SIG-M5 (cell line): ENCODE measurements around the gene KCNH2.

Experiments used
- DNase-seq: peaks from one replicate; lab custom pipeline; 2025; lab: John Stamatoyannopoulos, UW

Gene KCNH2

GRCh38 chr7:150959739-150960734, 18.1 kb downstream of the KCNH2 start:
- DNase-seq: no peak

DNA sequence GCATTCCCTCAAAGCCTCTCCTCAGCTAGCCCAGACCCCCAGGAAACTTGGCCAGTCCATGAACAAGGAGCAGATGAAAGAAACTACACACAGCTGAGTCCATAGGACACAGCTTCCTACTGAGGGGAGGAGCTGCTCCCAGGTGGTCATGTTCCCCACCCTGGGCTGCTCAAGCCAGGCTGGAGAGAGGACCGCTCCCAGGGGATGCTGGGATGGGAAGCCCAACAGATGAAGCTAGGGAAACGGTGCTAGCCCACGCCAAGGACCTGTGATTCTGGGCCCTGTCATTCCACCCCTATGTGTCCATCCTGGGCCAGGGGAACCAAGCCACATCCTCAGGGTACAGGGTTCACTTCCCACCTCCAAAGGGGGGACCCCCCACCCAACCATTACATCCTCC, 19.0 kb downstream of the KCNH2 start:
- DNase-seq: no peak

DNA sequence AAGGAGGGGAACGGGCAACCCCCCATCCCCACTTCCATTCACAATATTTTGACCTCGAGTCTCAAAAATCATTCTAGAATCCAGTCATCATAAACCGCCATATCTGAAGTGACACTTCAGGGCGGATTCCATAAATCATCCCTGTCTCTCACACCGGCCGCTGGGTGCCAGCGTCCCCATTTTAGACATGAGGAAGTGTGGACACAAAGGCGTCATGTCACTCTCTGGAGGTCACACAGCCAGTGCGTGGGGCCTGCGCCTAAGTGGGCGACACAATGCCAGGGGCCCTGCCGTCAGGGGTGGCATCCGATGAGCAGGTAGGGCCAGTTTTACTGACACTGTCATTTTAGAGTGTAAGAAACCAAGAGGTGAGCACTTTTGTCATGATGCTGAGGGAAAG, 19.5 kb downstream of the KCNH2 start:
- DNase-seq: no peak

- no peak for DNase-seq
Observed at GRCh38 chr7:150958062-150958552, 20.0 kb downstream of the KCNH2 start.

DNA sequence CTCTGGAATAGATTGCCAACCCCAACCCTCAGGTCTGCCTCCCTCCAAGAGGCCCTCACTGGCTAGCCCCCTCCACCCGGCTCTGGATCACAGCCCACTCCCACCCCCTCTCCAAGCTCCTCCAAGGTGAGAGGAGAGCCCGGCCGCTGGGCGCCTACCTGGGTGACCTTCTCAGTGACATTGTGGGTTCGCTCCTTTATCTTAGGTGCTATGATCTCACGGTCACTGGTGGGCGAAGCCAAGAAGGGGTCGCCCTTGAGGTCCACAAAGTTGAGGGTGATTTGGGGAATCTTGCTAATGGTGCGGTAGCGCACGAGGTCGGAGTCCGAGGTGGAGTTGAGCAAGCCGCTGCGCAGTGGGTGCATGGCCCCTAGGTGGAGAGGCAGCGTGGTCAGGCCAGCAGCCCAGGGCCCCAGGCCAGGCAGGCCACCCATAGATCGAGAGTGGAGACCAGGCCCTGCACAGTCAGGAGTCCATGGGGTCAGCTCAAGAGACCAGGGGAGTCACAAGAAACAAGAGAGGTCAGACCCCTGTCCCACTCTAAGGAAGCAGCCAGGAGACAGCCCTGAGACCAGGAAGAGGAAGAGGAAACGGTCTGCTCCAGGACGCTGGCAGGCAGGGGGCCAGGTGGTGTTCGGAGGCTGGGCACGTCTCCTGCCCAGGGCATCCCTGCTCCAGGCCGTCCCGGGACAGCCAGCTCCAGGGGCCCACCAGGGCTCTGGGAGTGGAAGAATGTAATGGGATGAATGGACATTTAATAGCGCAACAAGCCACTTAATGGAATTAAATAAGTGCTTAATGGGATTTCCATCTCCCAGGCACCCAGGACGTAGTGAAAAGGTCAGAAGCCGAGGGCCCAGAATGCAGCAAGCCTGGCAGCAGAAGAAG, 20.7 kb downstream of the KCNH2 start:
- DNase-seq: no peak

GRCh38 chr7:150956395-150957132, 21.6 kb downstream of the KCNH2 start:
- no peak for DNase-seq

DNA sequence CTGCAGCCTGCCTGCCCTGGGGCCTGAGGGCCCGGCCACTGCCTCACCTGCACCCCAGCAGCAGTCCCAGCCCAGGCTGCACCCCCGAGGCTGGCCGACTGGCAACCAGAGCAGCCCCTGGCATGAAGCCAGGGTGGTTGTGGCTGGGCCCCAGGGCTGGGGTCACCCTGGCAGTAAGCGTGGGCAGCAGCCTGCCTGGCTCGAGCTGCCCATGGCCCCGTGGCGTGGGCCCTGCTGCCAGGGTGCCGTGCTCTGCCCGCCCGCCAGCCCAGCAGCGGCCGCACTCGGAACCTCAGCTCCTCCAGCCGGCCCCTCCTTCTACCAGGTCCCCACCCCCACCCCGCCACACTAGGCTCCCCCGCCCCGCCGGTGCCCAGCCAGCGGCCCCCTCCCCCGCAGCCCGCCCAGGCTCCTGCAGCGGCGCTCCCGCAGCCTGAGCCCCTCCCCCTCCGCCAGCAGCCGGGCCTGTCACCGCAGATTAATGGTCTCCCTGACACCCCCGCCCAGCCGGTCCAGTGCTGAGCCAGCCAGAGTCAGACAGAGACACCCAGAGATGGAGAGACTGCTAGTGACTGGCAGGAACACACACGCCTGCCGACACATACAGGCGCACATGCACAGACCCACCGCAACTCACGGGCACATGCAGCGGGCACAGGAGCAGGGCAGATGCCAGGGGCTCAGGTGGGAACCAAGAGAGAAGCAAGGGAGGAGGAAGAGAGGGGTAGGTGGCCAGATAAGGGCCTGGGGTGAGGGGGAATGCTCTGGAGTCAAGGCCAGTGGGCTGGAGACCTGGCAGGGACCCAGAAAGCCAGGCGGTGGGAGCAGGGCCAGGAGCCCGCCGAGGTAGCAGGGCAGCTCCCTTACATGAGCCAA, 22.4 kb downstream of the KCNH2 start:
- no peak for DNase-seq

DNA sequence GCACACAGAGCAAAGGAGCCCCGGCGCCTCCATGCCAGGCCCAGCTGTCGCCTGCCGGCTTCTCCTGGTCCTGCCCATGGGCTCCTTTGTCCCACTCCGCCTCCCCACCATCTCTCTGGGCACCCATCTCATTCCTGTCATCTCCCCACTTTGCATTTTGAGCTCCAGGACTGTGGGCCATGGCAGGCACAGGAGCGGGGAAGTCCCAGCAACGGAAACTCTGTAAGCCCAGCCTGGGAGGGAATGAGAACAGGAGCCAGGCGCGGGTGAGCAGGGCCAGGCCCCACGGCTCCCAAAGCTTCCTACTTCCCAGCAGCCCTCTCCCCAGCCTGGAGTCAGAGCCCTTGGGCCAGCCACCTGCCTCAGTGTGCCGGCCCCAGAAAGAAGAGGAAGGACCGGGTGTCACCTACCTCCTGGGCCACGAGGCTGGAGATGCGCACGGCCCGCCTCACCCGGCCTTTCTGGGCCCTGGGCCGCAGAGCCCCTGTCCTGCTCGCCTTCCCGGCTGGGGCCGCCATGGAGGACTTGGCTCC, 23.1 kb downstream of the KCNH2 start:
- no peak for DNase-seq

- no peak for DNase-seq
Observed at GRCh38 chr7:150954201-150954985, 23.7 kb downstream of the KCNH2 start.

GRCh38 chr7:150953061-150953997, 24.8 kb downstream of the KCNH2 start:
- DNase-seq: no peak

DNA sequence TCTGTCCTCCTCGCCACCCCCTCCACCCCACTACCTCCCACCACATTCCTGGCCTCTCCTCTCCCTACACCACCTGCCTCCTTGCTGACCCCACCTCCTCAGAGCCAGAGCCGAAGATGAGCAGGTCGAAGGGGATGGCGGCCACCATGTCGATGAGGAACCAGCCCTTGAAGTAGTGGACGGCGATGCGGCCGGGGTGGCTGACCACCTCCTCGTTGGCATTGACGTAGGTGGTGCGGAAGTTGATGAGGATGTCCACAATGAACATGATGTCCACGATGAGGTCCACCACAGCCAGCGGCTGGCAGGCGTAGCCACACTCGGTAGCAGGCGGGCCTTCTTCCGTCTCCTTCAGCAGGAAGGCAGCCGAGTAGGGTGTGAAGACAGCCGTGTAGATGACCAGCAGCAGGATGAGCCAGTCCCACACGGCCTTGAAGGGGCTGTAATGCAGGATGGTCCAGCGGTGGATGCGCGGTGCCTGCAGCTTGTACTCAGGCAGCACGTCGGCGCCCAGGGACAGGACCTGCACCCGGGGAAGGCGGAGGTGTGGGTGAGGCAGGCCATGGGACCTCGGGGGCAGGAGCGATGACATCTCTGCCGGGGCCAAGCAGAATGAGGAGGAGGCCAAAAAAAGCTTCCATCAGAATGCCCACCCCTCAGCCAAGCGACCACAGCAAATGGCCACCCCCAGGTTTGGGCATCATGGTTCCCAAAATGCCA, 25.6 kb downstream of the KCNH2 start:
- DNase-seq: no peak

GRCh38 chr7:150951521-150951920, 26.6 kb downstream of the KCNH2 start:
- no peak for DNase-seq

GRCh38 chr7:150951181-150951520, 27.0 kb downstream of the KCNH2 start:
- DNase-seq: no peak

DNA sequence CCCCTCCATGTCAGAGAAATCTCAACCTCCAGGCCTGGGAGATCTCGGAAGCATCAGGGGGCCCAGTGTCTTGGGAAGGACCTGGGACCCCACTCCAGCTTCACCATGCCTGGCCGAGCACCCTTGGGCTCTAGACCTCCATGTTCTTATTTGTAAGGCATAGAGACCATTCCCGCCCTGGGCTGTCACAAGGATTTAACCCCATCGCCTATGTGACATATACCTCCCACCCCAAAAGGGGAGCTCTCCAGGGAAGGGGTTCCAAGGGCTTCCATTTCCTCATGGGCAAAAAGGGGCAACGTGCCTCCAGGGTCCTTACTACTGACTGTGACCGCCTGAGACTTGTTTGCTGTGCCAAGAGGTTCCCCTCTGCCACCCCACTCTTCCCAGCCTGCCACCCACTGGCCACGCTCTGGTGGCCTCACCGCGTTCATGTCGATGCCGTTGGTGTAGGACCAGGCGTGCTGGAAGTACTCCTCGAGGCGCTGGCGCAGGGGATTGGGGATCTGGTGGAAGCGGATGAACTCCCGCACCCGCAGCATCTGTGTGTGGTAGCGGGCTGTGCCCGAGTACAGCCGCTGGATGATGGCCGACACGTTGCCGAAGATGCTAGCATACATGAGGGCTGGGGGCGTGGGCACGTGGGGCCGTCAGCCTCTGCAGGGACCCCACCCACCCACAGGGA, 27.5 kb downstream of the KCNH2 start:
- DNase-seq: no peak

DNA sequence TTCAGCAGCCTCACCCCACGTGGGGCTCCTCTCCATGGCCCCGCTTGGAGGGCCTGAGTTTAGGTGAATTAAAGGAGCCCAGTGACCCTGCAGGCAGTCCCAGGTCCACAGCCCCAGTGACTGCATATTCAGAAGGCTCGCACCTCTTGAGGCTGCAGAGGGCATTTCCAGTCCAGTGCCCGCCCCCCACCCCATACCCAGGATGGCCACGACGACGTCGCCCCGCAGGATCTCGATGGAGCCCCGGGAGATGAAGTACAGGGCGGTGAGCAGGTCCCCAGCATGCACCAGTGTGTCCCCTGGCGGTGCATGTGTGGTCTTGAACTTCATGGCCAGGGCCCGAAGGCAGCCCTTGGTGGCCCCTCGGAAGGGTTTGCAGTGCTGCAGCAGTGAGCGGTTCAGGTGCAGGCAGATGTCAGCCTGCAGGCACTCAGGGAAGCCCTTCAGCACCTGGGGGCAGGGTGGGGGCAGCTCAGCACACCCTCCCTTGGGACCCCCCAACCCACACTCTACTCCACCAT, 28.1 kb downstream of the KCNH2 start:
- DNase-seq: no peak

GRCh38 chr7:150949564-150949963, 28.6 kb downstream of the KCNH2 start:
- DNase-seq: no peak

DNA sequence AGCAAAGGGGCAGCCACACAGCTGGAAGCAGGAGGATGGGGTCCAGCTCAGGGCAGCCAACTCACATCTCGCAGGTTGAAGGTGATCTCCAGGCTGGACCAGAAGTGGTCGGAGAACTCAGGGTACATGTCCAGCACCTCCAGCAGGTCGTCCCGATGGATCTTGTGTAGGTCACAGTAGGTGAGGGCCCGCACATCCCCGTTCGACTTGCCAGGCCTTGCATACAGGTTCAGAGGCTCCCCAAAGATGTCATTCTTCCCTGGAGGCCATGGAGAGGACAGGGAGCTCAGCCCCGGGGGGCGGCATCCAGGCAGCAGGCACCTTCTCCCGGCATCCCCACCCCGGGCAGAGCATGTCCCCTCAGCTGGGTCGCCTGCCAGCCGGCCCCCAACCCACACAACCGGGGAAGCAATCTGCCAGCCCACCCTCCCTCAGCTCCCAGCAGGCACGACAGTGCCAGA, 29.3 kb downstream of the KCNH2 start:
- DNase-seq: no peak
